ENCODE results near the gene MICALL1.

DNA sequence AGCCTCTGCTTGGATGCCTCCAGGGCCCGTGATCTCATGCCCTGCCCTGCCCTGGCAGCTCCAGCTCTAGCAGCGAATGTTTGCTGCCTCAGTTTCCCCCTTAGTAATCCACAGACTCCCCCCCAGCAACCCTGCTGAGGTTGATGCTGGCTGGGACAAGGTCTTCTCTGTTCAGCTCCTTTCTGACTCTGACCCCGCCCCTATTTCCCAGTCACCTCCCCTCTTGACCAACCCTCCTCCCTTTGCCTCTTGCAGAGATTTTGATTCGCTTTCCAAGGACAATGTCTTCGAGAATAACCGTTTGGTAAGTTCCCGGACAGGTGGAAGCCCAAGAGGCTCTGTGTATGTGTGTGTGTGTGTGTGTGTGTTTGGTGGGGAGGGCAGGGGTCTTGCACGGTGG, 5.6 kb downstream of the MICALL1 start:
- TF ChIP-seq, protein P1, sequence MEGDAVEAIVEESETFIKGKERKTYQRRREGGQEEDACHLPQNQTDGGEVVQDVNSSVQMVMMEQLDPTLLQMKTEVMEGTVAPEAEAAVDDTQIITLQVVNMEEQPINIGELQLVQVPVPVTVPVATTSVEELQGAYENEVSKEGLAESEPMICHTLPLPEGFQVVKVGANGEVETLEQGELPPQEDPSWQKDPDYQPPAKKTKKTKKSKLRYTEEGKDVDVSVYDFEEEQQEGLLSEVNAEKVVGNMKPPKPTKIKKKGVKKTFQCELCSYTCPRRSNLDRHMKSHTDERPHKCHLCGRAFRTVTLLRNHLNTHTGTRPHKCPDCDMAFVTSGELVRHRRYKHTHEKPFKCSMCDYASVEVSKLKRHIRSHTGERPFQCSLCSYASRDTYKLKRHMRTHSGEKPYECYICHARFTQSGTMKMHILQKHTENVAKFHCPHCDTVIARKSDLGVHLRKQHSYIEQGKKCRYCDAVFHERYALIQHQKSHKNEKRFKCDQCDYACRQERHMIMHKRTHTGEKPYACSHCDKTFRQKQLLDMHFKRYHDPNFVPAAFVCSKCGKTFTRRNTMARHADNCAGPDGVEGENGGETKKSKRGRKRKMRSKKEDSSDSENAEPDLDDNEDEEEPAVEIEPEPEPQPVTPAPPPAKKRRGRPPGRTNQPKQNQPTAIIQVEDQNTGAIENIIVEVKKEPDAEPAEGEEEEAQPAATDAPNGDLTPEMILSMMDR (conservative IDR thresholded peaks at IDR 0.05; ENCODE audit: low read length), result no peak
- no peak for TF ChIP-seq EZH2phosphoT487 (IDR thresholded peaks at IDR 0.05; ENCODE audit: borderline replicate concordance, low read depth, low read length)

All from OCI-LY7 (cell line).